ENCODE results near the gene GPX6. TPM values are rescaled to one million over a fixed set of nuclear protein-coding genes. Genes with fewer than 3 reads are reported as not detected.
"Not testable (repeated sequence)": the region's sequence is repeated elsewhere in the genome, so short reads cannot be mapped to it uniquely, and the experiment has no call there.

GPX6 gene
- total RNA-seq, 2 experiments from 2014 or later, result not detected

DNA sequence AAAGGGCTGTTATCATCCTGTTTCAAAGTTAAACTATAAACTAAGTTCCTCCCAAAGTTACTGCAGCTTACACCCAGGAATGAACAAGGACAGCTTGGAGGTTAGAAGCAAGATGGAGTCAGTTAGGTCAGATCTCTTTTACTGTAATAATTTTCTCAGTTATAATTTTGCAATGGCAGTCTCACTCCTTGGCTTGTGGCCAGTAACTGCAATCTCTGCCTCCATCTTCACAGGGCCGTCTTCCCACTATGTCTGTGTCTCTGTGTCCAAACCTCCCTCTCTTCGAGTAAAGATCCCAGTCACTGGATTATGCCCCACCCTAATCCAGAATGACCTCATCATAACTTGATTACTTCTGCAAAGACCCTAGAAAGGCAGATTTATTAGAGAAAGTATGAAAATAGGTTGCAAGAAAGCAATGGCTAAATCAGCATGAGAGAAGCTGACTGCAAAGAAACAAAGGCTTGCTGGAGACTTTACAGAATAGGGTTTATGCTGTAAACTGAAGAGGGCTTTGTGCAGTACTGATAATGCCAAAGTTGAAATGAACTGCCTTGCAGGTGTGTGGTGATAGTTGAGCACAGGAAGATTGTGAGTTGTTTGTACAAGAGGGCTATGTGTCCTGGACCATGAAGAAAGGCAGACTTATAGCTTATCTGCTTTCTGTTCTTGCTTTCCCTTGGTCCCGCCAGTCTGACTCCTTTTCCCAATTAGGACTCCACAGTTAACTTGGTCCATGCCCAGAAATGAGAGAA lies 28.4 kb downstream of the GPX6 start:
- Mint-ChIP-seq H3K27ac (no peak overlapping the region), H3K4me3 (no peak overlapping the region), H3K9me3 (no peaks in the 10 kb centered on the region), H3K27me3 (peaks cover 58% of the 10 kb centered on the region), H3K36me3 (ENCODE audit: low read depth) (no peaks in the 10 kb centered on the region), H3K4me1 (peaks cover 18% of the 10 kb centered on the region)
- ChIA-PET CTCF (no interaction called here), POLR2A (no interaction called here)
- no peak for DNase-seq

DNA sequence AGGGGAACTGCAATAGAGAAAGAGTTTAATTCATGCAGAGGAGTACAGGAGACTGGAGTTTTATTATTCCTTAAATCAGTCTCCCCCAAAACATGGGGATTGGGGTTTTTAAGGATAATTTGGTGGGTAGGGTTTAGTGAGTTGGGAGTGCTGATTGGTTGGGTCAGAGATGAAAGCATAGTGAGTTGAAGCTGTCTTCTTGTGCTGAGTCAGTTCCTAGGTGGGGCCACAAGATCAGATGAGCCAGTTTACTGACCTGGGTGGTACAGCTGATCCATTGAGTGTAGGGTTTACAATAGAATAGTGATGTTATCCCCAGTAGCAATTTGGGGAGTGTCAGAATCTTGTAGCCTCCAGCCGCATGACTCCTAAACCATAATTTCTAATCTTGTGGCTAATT lies 29.1 kb downstream of the GPX6 start:
- ChIA-PET CTCF (no interaction called here), POLR2A (no interaction called here)
- H3K4me3 Mint-ChIP-seq, result no peak overlapping the region
- no peaks in the 10 kb centered on the region for H3K36me3 Mint-ChIP-seq (ENCODE audit: low read depth)
- no peak overlapping the region for H3K27ac Mint-ChIP-seq
- peaks cover 58% of the 10 kb centered on the region for H3K27me3 Mint-ChIP-seq
- peaks cover 18% of the 10 kb centered on the region for H3K4me1 Mint-ChIP-seq
- no peak for DNase-seq
- H3K9me3 Mint-ChIP-seq, result no peaks in the 10 kb centered on the region

DNA sequence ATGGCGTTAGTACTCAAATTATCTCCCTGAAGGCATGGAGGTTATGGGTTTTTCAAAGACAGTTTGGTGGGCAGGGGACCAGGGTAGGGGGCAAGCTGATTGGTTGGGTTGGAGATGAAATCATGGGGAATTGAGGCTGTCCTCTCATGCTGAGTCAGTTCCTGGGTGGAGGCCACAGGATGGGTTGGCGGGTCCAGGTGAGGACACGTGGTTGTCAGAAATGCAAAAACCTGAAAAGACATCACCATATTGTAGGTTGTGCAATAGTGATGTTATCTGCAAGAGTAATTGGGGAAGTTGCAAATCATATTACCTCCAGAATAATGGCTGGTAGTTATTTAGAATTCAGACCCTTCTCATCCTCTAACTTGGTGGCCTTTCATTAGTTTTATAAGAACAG lies 30.1 kb downstream of the GPX6 start:
- H3K4me1 Mint-ChIP-seq, result peaks cover 16% of the 10 kb centered on the region
- ChIA-PET POLR2A (no interaction called here), CTCF (interaction anchor here (0.6 kb wide), 1 partner anchor 76 kb away, joined by 3 read pairs; no protein-coding TSS in a partner anchor)
- no peak overlapping the region for H3K27ac Mint-ChIP-seq
- H3K9me3 Mint-ChIP-seq, result no peaks in the 10 kb centered on the region
- H3K36me3 Mint-ChIP-seq (ENCODE audit: low read depth), result no peaks in the 10 kb centered on the region
- H3K27me3 Mint-ChIP-seq, result peaks cover 62% of the 10 kb centered on the region
- H3K4me3 Mint-ChIP-seq, result no peak overlapping the region
- DNase-seq, result no peak

DNA sequence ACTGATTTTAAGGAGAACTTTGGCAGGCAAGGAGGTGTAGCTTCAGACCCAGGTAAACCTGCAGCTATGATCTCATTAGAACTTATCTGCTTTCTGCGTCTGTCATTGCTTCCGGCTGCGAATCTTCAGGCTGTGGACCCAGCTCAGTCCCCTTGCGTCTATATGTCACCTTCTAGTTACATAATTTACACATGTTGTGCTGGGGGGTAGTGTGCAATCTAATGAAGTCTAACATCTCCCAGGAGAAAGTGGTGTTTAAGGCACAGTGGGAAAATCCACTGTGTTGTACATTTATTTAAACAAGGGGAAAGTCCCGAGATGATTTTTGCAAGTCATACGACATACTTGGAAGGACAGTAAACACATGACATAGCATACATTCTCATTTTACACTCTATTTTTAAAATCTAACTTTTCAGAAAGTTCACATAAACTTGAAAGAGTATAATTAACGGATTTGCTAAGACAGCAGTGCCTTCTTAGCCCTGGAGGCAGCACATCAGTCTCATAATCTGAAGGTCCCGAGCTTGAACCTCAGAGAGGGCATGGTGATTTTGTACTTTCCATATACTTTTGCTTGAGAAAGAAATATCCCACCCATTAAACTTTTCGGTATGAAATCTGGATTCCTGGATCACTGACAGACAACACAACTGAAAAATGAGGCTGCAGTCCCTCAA lies 35.2 kb downstream of the GPX6 start:
- H3K4me1 Mint-ChIP-seq, result peaks cover 3% of the 10 kb centered on the region
- ChIA-PET CTCF (no interaction called here), POLR2A (no interaction called here)
- no peak overlapping the region for H3K27ac Mint-ChIP-seq
- H3K4me3 Mint-ChIP-seq, result no peak overlapping the region
- H3K27me3 Mint-ChIP-seq, result peaks cover 65% of the 10 kb centered on the region
- no peaks in the 10 kb centered on the region for H3K9me3 Mint-ChIP-seq
- no peak for DNase-seq
- H3K36me3 Mint-ChIP-seq (ENCODE audit: low read depth), result no peaks in the 10 kb centered on the region

DNA sequence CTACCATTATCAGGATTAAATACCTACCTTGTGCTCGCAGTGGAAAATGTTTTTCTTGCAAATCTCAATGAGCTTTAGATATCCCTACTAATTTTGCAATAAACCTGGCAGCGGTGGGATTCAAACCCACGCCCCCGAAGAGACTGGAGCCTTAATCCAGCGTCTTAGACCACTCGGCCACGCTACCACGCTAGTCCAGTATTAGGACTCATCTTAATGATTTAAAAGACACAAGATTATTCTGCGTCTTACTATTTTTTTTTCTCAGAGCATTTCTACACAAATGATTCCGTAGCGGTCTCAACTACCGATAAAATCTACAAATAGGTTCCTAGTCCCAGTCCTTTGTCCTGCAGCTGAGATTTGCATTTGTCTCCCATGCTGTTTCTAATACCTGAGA lies 37.1 kb downstream of the GPX6 start:
- DNase-seq, result no peak
- Mint-ChIP-seq H3K27ac (no peak overlapping the region), H3K36me3 (ENCODE audit: low read depth) (no peaks in the 10 kb centered on the region), H3K4me1 (peaks cover 6% of the 10 kb centered on the region), H3K4me3 (no peak overlapping the region), H3K9me3 (no peaks in the 10 kb centered on the region), H3K27me3 (peaks cover 75% of the 10 kb centered on the region)
- POLR2A ChIA-PET, result no interaction called here
- CTCF ChIA-PET, result interaction anchor here (0.7 kb wide), 1 partner anchor 60 kb away, joined by 4 read pairs; no protein-coding TSS in a partner anchor

DNA sequence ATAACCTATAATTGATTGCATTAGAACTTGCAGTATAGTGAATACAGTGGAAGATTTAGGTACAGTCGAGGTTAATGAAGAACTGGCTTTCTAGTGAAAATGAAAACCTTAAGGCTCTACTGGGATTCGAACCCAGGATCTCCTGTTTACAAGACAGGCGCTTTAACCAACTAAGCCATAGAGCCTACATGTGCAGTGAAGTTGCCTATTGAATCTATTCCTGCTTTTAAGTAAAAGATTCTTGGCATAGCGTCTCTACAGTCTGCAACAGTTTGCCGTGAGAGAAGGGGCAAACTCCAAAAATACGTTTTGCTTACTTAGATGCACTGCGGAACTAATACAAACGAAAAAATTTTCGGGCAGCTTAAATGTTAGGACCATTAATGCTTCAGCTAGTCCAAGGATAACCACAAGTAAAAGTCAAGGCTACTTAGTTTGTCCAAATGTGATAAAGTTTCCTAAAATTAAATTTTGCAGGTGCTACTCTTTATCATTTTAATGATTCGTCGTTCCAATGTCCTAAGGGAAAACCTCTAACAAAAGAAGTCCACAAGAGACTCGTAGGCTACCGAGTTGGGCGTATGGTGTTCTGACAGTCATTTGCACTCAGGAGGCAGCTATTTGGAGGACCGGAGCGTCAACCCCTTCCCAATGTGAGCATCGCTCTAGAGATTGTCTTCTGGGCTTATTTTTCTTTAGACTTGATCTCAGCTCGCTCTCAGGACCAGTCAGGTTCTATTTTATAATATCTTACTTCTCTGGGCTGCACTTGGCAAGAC lies 41.0 kb downstream of the GPX6 start:
- ChIA-PET CTCF (interaction anchor here (0.7 to 1.1 kb wide), 2 partner anchors 9 to 207 kb away, joined by 3 read pairs; no protein-coding TSS in a partner anchor), POLR2A (no interaction called here)
- no peak overlapping the region for H3K27ac Mint-ChIP-seq

DNA sequence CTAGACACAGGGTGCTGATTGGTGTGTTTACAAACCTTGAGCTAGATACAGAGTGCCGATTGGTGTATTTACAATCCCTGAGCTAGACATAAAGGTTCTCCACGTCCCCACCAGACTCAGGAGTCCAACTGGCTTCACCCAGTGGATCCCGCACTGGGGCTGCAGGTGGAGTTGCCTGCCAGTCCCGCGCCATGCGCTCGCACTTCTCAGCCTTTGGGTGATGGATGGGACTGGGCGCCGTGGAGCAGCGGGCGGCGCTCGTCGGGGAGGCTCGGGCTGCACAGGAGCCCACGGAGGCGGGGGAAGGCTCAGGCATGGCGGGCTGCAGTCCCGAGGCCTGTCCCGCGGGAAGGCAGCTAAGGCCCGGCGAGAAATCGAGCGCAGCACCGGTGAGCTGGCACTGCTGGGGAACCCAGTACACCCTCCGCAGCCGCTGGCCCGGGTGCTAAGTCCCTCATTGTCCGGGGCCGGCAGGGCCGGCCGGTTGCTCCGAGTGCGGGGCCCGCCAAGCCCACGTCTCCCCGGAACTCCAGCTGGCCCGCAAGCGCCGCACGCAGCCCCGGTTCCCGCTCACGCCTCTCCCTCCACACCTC lies 46.3 kb downstream of the GPX6 start:
- POLR2A ChIA-PET, H3K27ac Mint-ChIP-seq: not testable (repeated sequence)

More for the DNA sequence above, 41.0 kb downstream of the GPX6 start:
- Mint-ChIP-seq H3K36me3 (ENCODE audit: low read depth) (no peaks in the 10 kb centered on the region), H3K4me3 (peak overlapping the region; percentile 23), H3K9me3 (no peaks in the 10 kb centered on the region), H3K27me3 (peaks cover 57% of the 10 kb centered on the region), H3K4me1 (peaks cover 6% of the 10 kb centered on the region)
- DNase-seq, result no peak

DNA sequence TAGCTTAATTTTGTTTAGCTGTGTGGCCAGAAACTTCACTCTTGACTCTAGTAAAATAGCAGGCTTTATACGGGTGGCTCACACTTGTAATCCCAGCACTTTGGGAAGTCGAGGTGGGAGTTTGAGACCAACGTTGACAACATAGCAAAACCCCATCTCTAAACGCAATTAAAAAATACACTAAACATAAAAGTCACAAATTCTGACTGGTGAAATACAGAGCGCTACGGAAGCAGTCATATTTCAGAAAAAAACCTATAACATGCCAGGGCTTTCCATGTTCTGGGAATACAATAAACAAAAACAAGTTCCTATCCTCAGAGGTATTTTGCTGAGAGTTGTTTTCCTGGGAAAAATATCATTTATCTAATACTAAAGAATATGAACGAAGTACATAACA lies 47.5 kb downstream of the GPX6 start:
- Mint-ChIP-seq H3K4me1 (no peaks in the 10 kb centered on the region), H3K4me3 (no peak overlapping the region), H3K27ac (no peak overlapping the region), H3K36me3 (ENCODE audit: low read depth) (no peaks in the 10 kb centered on the region), H3K27me3 (peaks cover 40% of the 10 kb centered on the region), H3K9me3 (peaks cover 5% of the 10 kb centered on the region)
- ChIA-PET CTCF (no interaction called here), POLR2A (no interaction called here)
- DNase-seq, result no peak

More for the DNA sequence above, 46.3 kb downstream of the GPX6 start:
- DNase-seq; H3K4me3 Mint-ChIP-seq; H3K36me3 Mint-ChIP-seq (ENCODE audit: low read depth); CTCF ChIA-PET; H3K4me1 Mint-ChIP-seq; H3K9me3 Mint-ChIP-seq: not testable (repeated sequence)
- H3K27me3 Mint-ChIP-seq, result peaks cover 40% of the 10 kb centered on the region

DNA sequence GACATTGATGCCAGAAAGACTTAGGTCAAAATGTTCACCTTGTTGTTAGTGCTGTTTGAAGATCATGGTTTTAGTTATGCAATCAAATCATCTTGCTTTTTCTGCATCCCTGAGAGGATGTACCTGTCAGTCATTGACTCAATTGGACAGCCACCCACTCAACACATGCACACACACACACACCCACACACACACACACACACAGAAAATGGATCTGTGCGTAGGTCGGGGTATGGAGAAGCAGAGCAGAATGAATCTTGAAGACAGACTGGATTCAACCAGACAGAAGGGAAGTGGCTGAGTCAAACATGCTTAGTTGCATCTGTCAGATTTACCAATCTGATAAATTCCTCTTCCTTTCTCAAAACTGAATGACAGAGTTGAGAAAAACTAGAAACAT lies 53.2 kb downstream of the GPX6 start:
- POLR2A ChIA-PET, result no interaction called here
- Mint-ChIP-seq H3K9me3 (no peaks in the 10 kb centered on the region), H3K27me3 (peaks cover 61% of the 10 kb centered on the region), H3K27ac (no peak overlapping the region), H3K4me3 (peak overlapping the region; percentile 19), H3K36me3 (ENCODE audit: low read depth) (no peaks in the 10 kb centered on the region), H3K4me1 (peaks cover 11% of the 10 kb centered on the region)
- no peak for DNase-seq
- CTCF ChIA-PET, result no interaction called here

DNA sequence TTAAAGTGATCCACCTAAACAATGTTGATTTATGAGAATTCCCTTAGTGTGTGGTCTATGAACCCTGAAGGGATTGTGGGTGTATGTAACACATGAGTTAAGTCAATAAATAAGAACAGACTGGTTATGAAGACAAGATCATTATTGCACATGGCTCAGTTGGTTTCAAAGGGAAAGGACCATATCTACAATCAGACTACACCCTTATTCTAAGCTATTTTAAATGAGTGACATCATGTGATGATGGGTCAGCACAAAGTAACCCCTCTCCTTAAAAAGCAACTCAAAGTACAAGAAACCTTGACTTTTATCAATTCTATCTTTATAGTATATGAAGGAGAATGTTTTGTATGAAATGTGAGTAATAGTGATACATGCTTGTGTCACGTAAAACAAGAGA lies 57.0 kb downstream of the GPX6 start:
- ChIA-PET POLR2A (no interaction called here), CTCF (no interaction called here)
- Mint-ChIP-seq H3K4me3 (no peak overlapping the region), H3K36me3 (ENCODE audit: low read depth) (no peaks in the 10 kb centered on the region), H3K27me3 (peaks cover 56% of the 10 kb centered on the region), H3K4me1 (peaks cover 11% of the 10 kb centered on the region), H3K9me3 (no peaks in the 10 kb centered on the region), H3K27ac (no peak overlapping the region)
- DNase-seq, result no peak

Other genes starting within 250 kb of the GPX6 start
- gene ZSCAN26, start 248.7 kb downstream of the GPX6 start, total RNA-seq, result 10 to 100 TPM in 1 of 2 experiments, 1 to 10 TPM in 1; 9.9 to 10.2 TPM
- 1 to 10 TPM; 1.8 to 2.0 TPM for gene PGBD1, start 234.2 kb downstream of the GPX6 start, total RNA-seq
- 1 to 10 TPM in 1 of 2 experiments, under 1 TPM in 1; 0.88 to 1.0 TPM for gene ZSCAN31, start 179.6 kb downstream of the GPX6 start, total RNA-seq
- 1 to 10 TPM; 5.5 to 6.5 TPM for gene ZKSCAN3, start 165.8 kb downstream of the GPX6 start, total RNA-seq
- 1 to 10 TPM; 4.6 to 4.9 TPM for gene ZSCAN12, start 116.0 kb downstream of the GPX6 start, total RNA-seq
- gene ZSCAN23, start 72.3 kb downstream of the GPX6 start, total RNA-seq, result under 1 TPM; 0.38 to 0.45 TPM
- gene GPX5, start 10.1 kb upstream of the GPX6 start, total RNA-seq, result not detected